Measurements from ENCODE around the gene CLN6.

Gene CLN6

DNA sequence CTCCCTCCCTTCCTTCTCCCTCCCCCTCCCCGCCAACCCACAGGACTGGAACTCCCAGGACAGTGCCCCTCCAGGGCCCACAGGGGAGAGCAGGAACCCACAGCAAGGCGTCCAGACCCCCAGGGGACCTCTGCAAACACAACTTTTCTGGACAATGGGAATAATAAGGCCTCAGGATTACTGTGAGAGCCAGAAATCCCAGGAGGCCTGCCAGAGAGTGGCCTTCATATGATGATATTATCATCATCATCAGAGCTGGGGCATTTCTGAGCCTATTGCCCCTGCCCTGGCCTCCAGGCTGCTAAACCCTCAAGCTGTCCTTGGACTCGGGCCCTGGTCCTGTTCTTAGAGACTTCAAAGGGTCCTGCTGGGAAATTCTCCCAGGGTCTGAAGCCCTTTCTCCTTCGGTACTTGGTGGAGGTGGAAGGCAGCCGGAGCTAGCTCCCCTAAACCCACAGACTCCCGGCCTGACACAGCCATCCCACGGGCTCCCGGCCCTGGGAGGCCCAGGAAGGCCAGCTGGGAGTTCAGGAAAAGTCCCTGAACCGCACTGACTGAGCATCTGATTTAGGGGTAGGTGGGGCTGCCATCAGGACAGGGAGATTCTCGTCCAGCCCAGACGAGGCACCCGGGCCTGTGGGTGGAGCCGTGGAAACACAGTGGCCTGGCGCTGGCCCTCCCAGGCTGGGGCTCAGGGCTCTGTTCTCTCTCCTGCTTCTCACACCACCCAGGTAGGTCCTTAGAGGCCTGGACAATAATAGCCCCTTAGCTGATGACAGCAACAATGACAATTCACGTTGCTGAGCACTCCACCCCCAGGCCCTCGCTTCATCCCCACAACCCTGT lies 29.3 kb downstream of the CLN6 start:
- Histone ChIP-seq H3K79me2 (ENCODE audit: low read length) (peaks cover 5% of the 10 kb centered on the region), H4K20me1 (ENCODE audit: insufficient read depth, low read length) (no peaks in the 10 kb centered on the region), H3K9ac (ENCODE audit: low read length) (no peak overlapping the region), H3K27me3 (ENCODE audit: low read depth, low read length) (no peaks in the 10 kb centered on the region), H3K4me3 (ENCODE audit: low read length) (no peak overlapping the region), H3K9me3 (ENCODE audit: insufficient read depth, low read length) (no peaks in the 10 kb centered on the region), H3K4me1 (ENCODE audit: low read length) (peaks cover 37% of the 10 kb centered on the region), H2AFZ (ENCODE audit: low read depth, low read length) (no peak overlapping the region), H3K36me3 (replicated peaks; ENCODE audit: low read depth, low read length) (peaks cover 23% of the 10 kb centered on the region), H3K4me2 (ENCODE audit: low read length) (no peak overlapping the region), H3K27ac (ENCODE audit: low read length) (no peak overlapping the region)
- TF ChIP-seq EZH2phosphoT487 (IDR thresholded peaks at IDR 0.05; ENCODE audit: low read depth) = no peak
- TF ChIP-seq, protein P1, sequence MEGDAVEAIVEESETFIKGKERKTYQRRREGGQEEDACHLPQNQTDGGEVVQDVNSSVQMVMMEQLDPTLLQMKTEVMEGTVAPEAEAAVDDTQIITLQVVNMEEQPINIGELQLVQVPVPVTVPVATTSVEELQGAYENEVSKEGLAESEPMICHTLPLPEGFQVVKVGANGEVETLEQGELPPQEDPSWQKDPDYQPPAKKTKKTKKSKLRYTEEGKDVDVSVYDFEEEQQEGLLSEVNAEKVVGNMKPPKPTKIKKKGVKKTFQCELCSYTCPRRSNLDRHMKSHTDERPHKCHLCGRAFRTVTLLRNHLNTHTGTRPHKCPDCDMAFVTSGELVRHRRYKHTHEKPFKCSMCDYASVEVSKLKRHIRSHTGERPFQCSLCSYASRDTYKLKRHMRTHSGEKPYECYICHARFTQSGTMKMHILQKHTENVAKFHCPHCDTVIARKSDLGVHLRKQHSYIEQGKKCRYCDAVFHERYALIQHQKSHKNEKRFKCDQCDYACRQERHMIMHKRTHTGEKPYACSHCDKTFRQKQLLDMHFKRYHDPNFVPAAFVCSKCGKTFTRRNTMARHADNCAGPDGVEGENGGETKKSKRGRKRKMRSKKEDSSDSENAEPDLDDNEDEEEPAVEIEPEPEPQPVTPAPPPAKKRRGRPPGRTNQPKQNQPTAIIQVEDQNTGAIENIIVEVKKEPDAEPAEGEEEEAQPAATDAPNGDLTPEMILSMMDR (IDR thresholded peaks at IDR 0.05; ENCODE audit: low read depth, low read length) = no peak

DNA sequence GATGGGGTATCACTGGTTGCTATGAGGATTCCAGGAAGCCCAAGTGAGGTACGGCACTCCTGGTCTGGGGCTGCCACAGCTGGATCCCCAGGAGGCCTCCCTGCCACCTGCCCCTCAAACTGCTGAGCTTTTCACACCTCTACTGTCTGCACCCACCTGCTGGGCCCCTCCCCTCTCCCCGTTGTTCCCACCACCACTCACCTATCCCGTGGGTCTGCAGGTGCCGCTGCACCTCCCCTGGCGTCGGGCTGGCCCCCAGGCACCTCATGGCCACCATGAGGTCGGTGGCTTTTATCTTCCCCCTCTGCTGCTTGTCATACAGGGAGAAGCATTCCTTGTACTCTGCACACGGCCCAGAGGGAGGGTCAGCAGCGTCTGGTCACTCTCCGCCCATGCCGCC lies 30.2 kb downstream of the CLN6 start:
- Histone ChIP-seq H3K36me3 (replicated peaks; ENCODE audit: low read depth, low read length) (peaks cover 25% of the 10 kb centered on the region), H3K79me2 (ENCODE audit: low read length) (peaks cover 5% of the 10 kb centered on the region), H3K9me3 (ENCODE audit: insufficient read depth, low read length) (no peaks in the 10 kb centered on the region), H3K4me2 (ENCODE audit: low read length) (no peak overlapping the region), H3K4me3 (ENCODE audit: low read length) (no peak overlapping the region), H3K27me3 (ENCODE audit: low read depth, low read length) (no peaks in the 10 kb centered on the region), H3K27ac (ENCODE audit: low read length) (no peak overlapping the region), H4K20me1 (ENCODE audit: insufficient read depth, low read length) (no peaks in the 10 kb centered on the region), H3K4me1 (ENCODE audit: low read length) (peaks cover 39% of the 10 kb centered on the region), H2AFZ (ENCODE audit: low read depth, low read length) (no peak overlapping the region), H3K9ac (ENCODE audit: low read length) (no peak overlapping the region)
- TF ChIP-seq, protein P1 (IDR thresholded peaks at IDR 0.05; ENCODE audit: low read depth, low read length) = no peak
- TF ChIP-seq EZH2phosphoT487 (IDR thresholded peaks at IDR 0.05; ENCODE audit: low read depth) = no peak

DNA sequence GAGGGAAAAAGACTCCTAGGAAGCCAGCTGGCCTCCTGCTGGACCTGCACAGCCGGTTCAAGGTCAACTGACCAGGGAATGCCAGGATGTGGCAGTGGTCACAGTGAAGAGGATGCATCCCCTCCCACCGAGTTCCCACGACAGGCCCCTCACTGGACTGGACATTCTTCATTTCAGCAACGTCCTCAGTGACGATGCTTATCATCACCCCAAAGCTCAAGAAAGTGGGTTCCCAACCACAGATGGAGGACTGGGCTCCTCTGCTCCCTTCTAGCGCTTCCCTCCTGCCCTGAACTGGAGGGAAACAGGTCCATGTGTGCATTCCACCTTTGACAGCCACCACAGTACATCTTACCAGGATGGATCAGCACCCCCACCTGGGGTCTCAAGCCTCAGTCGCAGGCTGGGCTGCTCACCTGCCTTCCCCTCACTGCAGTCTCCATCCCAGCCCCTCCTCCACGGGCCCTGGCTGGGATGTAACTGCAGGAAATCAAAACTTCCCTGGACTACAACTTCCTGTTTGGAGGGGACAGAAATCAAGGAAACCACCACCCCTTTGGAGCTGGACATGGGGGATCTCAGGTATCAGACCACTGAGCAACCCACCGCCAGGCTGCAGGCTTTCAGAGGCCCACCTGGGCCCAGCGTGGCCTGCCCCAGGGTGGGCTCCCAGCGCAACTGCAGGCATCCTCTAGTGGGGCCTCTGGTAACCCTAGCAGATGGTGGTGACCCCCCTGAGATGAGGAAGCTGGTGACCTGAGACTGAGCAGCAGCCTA lies 31.7 kb downstream of the CLN6 start:
- peaks cover 37% of the 10 kb centered on the region for H3K36me3 ChIP-seq (replicated peaks; ENCODE audit: low read depth, low read length)
- no peak overlapping the region for H2AFZ ChIP-seq (ENCODE audit: low read depth, low read length)
- peaks cover 39% of the 10 kb centered on the region for H3K4me1 ChIP-seq (ENCODE audit: low read length)
- H3K27me3 ChIP-seq (ENCODE audit: low read depth, low read length) = no peaks in the 10 kb centered on the region
- peaks cover 5% of the 10 kb centered on the region for H3K79me2 ChIP-seq (ENCODE audit: low read length)
- peak overlapping the region; percentile 48; the same call in 1 of the 2 replicates for H3K9ac ChIP-seq (ENCODE audit: low read length)
- peak overlapping the region; percentile 74 for H3K27ac ChIP-seq (ENCODE audit: low read length)
- H3K9me3 ChIP-seq (ENCODE audit: insufficient read depth, low read length) = no peaks in the 10 kb centered on the region
- TF ChIP-seq EZH2phosphoT487 (IDR thresholded peaks at IDR 0.05; ENCODE audit: low read depth) = no peak
- TF ChIP-seq, protein P1 (IDR thresholded peaks at IDR 0.05; ENCODE audit: low read depth, low read length) = no peak
- peak overlapping the region; percentile 50 for H3K4me3 ChIP-seq (ENCODE audit: low read length)
- H4K20me1 ChIP-seq (ENCODE audit: insufficient read depth, low read length) = no peaks in the 10 kb centered on the region
- H3K4me2 ChIP-seq (ENCODE audit: low read length) = peak overlapping the region; percentile 75

DNA sequence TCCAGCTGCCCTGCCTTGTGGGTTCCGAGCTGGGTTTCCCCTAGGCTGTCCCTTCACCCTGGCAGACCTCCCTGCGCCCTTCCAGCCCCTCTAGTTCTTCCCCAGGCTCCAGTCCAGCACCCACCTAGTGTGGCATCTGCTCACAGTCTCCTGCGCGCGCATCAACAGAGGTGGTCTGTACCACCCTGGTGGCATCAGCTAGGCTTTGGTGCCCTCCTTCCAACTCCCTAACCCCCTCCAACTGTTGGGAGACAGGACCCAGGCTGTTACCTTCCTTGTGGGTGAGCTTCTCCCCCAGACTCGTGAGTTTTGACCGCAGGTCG lies 32.4 kb downstream of the CLN6 start:
- TF ChIP-seq, protein P1 (IDR thresholded peaks at IDR 0.05; ENCODE audit: low read depth, low read length) = no peak
- TF ChIP-seq EZH2phosphoT487 (IDR thresholded peaks at IDR 0.05; ENCODE audit: low read depth) = no peak
- peak overlapping the region; percentile 74 for H3K27ac ChIP-seq (ENCODE audit: low read length)

More for the DNA sequence above, 32.4 kb downstream of the CLN6 start:
- peaks cover 44% of the 10 kb centered on the region for H3K4me1 ChIP-seq (ENCODE audit: low read length)
- H2AFZ ChIP-seq (ENCODE audit: low read depth, low read length) = no peak overlapping the region
- H3K27me3 ChIP-seq (ENCODE audit: low read depth, low read length) = no peaks in the 10 kb centered on the region
- H3K79me2 ChIP-seq (ENCODE audit: low read length) = peaks cover 5% of the 10 kb centered on the region
- H4K20me1 ChIP-seq (ENCODE audit: insufficient read depth, low read length) = no peaks in the 10 kb centered on the region
- peaks cover 40% of the 10 kb centered on the region for H3K36me3 ChIP-seq (replicated peaks; ENCODE audit: low read depth, low read length)
- H3K9ac ChIP-seq (ENCODE audit: low read length) = peak overlapping the region; percentile 48; the same call in 1 of the 2 replicates
- H3K4me2 ChIP-seq (ENCODE audit: low read length) = peak overlapping the region; percentile 75
- H3K4me3 ChIP-seq (ENCODE audit: low read length) = peak overlapping the region; percentile 50
- no peaks in the 10 kb centered on the region for H3K9me3 ChIP-seq (ENCODE audit: insufficient read depth, low read length)
